Mesothelial cell of epicardium (in vitro differentiated cells): Measurements from ENCODE around the gene POU5F1. TPM values are rescaled to one million over a fixed set of nuclear protein-coding genes. Genes with fewer than 3 reads are reported as not detected.
"Not testable (repeated sequence)": the region's sequence is repeated elsewhere in the genome, so short reads cannot be mapped to it uniquely, and the experiment has no call there.

Experiments used
- DNase-seq, 2 experiments: peaks; one replicate each; pipeline ENCODE4 v3.0.0; 2021; ENCODE audit warnings: low spot score in 2 of 2; ENCODE audit not compliant: unreplicated experiment in 2 of 2
- H3K27ac Mint-ChIP-seq: 2 replicates; pipeline ENCODE4 v1.8.0; 2021; ENCODE audit warnings: mixed read lengths
- H3K27me3 Mint-ChIP-seq: 2 replicates; pipeline ENCODE4 v1.8.0; 2021; ENCODE audit warnings: low read depth, mixed read lengths
- H3K36me3 Mint-ChIP-seq: 2 replicates; pipeline ENCODE4 v1.8.0; 2021; ENCODE audit warnings: mixed read lengths
- H3K4me1 Mint-ChIP-seq: 2 replicates; pipeline ENCODE4 v1.8.0; 2021; ENCODE audit warnings: mixed read lengths
- H3K4me3 Mint-ChIP-seq: 2 replicates; pipeline ENCODE4 v1.8.0; 2021; ENCODE audit warnings: mild to moderate bottlenecking, moderate library complexity, mixed read lengths
- H3K9me3 Mint-ChIP-seq: 2 replicates; pipeline ENCODE4 v1.8.0; 2021; ENCODE audit warnings: mixed read lengths
- CTCF ChIP-seq: fragments of 200-600 bp; sonication (generic); IDR thresholded peaks from one replicate; pipeline ENCODE4 v1.5.0; 2021; ENCODE audit warnings: antibody characterized with exemption; ENCODE audit not compliant: unreplicated experiment
- total RNA-seq: library from RNA; stranded (reverse); gene quantifications from 3 replicates; pipeline ENCODE4 v1.2.1, GENCODE V29; 2021

Gene POU5F1
- total RNA-seq, result 0.24 to 0.47 TPM in 2 of 3 replicates, not detected in the other

- Mint-ChIP-seq H3K4me3 (no peak within 1 kb of the TSS), H3K27me3 (peaks cover 42% of the 10 kb centered on the region), H3K9me3 (no peaks in the 10 kb centered on the region), H3K4me1 (no peaks in the 10 kb centered on the region), H3K36me3 (no peaks in the 10 kb centered on the region), H3K27ac (no peak within 1 kb of the TSS)
- no peak for DNase-seq
- TF ChIP-seq CTCF, result no peak
Observed at GRCh38 chr6:31170600-31170881, at the start of gene POU5F1. TSS of gene POU5F1 (minus strand) at chr6:31170682. CDS start at chr6:31170620, 62 bp downstream.

GRCh38 chr6:31216208-31216898 lies 45.9 kb upstream of the POU5F1 start:
- Mint-ChIP-seq H3K27ac (no peak overlapping the region), H3K36me3 (no peaks in the 10 kb centered on the region)
- DNase-seq, result no peak

GRCh38 chr6:31215216-31215615 lies 44.7 kb upstream of the POU5F1 start:
- H3K27ac Mint-ChIP-seq, DNase-seq, H3K36me3 Mint-ChIP-seq, H3K4me1 Mint-ChIP-seq, H3K4me3 Mint-ChIP-seq: not testable (repeated sequence)
- Mint-ChIP-seq H3K9me3 (peaks cover 12% of the 10 kb centered on the region), H3K27me3 (peaks cover 16% of the 10 kb centered on the region)

More at GRCh38 chr6:31216208-31216898, 45.9 kb upstream of the POU5F1 start:
- TF ChIP-seq CTCF, result no peak
- Mint-ChIP-seq H3K27me3 (peaks cover 11% of the 10 kb centered on the region), H3K9me3 (peaks cover 12% of the 10 kb centered on the region), H3K4me3 (no peak overlapping the region), H3K4me1 (no peaks in the 10 kb centered on the region)

- TF ChIP-seq CTCF, result no peak
- Mint-ChIP-seq H3K27ac (no peak overlapping the region), H3K27me3 (peaks cover 17% of the 10 kb centered on the region), H3K9me3 (peaks cover 12% of the 10 kb centered on the region), H3K36me3 (no peaks in the 10 kb centered on the region), H3K4me1 (no peaks in the 10 kb centered on the region), H3K4me3 (no peak overlapping the region)
- no peak for DNase-seq
Observed at GRCh38 chr6:31214516-31214915, 44.0 kb upstream of the POU5F1 start.

GRCh38 chr6:31210741-31211532 lies 40.5 kb upstream of the POU5F1 start:
- no peak overlapping the region for H3K4me3 Mint-ChIP-seq
- peaks cover 13% of the 10 kb centered on the region for H3K27me3 Mint-ChIP-seq
- no peak for DNase-seq
- H3K27ac Mint-ChIP-seq, result no peak overlapping the region
- peaks cover under 1% of the 10 kb centered on the region for H3K4me1 Mint-ChIP-seq
- H3K36me3 Mint-ChIP-seq, result no peaks in the 10 kb centered on the region
- peaks cover 7% of the 10 kb centered on the region for H3K9me3 Mint-ChIP-seq
- no peak for TF ChIP-seq CTCF

GRCh38 chr6:31210123-31210522 lies 39.6 kb upstream of the POU5F1 start:
- Mint-ChIP-seq H3K9me3 (peaks cover 7% of the 10 kb centered on the region), H3K4me3 (no peak overlapping the region), H3K27me3 (peaks cover 13% of the 10 kb centered on the region), H3K4me1 (peaks cover 3% of the 10 kb centered on the region), H3K36me3 (no peaks in the 10 kb centered on the region), H3K27ac (no peak overlapping the region)
- DNase-seq, result no peak
- TF ChIP-seq CTCF, result no peak
